PC-3 (cell line): Measurements from ENCODE around the gene PTTG1IP2. TPM values are rescaled to one million over a fixed set of nuclear protein-coding genes. Genes with fewer than 3 reads are reported as not detected.
A peak's percentile ranks its signal among the peaks of the same experiment; 100 is the strongest.

Experiments used
- ATAC-seq: fragments of 200-7000 bp; cut with Tn5 transposase; 2 replicates; pipeline ENCODE4 v1.9.1; 2020; ENCODE audit warnings: mild to moderate bottlenecking, moderate library complexity
- BruUV-seq: library from RNA; stranded (reverse); fragments of 400-500 nt; replicated peaks from 2 replicates; lab custom pipeline; 2021; lab: Mats Ljungman, UMichigan
- CTCF ChIA-PET: fragments of 300-600 bp; sonication (Branson Sonifier 250); formaldehyde crosslinking; loops from one replicate; lab custom pipeline; 2022; ENCODE audit warnings: antibody characterized with exemption; lab: Charles Lee
- POLR2A ChIA-PET: fragments of 300-600 bp; sonication (Branson Sonifier 250); formaldehyde crosslinking; loops from one replicate; lab custom pipeline; 2022; ENCODE audit warnings: antibody characterized with exemption; ENCODE audit not compliant: unreplicated experiment; lab: Charles Lee
- DNase-seq: peaks from one replicate; pipeline ENCODE4 v3.0.0-alpha.2; 2015
- H2AFZ ChIP-seq: fragments of 300-600 bp; sonication (generic); 2 replicates; pipeline ENCODE4 v1.6.0; 2016; ENCODE audit warnings: antibody characterized with exemption, low read length
- H3F3A ChIP-seq: fragments of 300-600 bp; sonication (generic); one replicate; pipeline ENCODE4 v1.6.0; 2017; ENCODE audit warnings: antibody characterized with exemption, low read length, control low read depth, mild to moderate bottlenecking; ENCODE audit not compliant: unreplicated experiment
- H3K27ac ChIP-seq: fragments of 300-600 bp; sonication (generic); 2 replicates; pipeline ENCODE4 v1.5.1; 2016; ENCODE audit warnings: mild to moderate bottlenecking, low read length
- H3K27me3 ChIP-seq: fragments of 300-600 bp; sonication (generic); 2 replicates; pipeline ENCODE4 v1.6.1; 2016; ENCODE audit warnings: low read length, mixed read lengths
- H3K36me3 ChIP-seq: fragments of 300-600 bp; sonication (generic); 2 replicates; pipeline ENCODE4 v1.6.1; 2016; ENCODE audit warnings: low read depth, mixed run types, low read length, mixed read lengths
- H3K4me1 ChIP-seq: fragments of 300-600 bp; sonication (generic); 2 replicates; pipeline ENCODE4 v1.5.1; 2016; ENCODE audit warnings: low read length; ENCODE audit not compliant: insufficient read depth
- H3K4me2 ChIP-seq: fragments of 300-600 bp; sonication (generic); 2 replicates; pipeline ENCODE4 v1.6.0; 2016; ENCODE audit warnings: low read length
- H3K4me3 ChIP-seq: fragments of 300-600 bp; sonication (generic); 2 replicates; pipeline ENCODE4 v1.5.1; 2016; ENCODE audit warnings: mild to moderate bottlenecking, low read length, mixed read lengths
- H3K79me2 ChIP-seq: fragments of 300-600 bp; sonication (generic); 2 replicates; pipeline ENCODE4 v1.6.1; 2017; ENCODE audit warnings: low read length, mixed read lengths
- H3K9ac ChIP-seq: fragments of 300-600 bp; sonication (generic); 2 replicates; pipeline ENCODE4 v1.6.0; 2016; ENCODE audit warnings: mild to moderate bottlenecking, low read length
- H3K9me2 ChIP-seq: fragments of 300-600 bp; sonication (generic); replicated peaks from 2 replicates; pipeline ENCODE4 v1.6.1; 2016; ENCODE audit warnings: mixed run types, low read length, mixed read lengths
- H3K9me3 ChIP-seq: fragments of 300-600 bp; sonication (generic); 2 replicates; pipeline ENCODE4 v1.6.1; 2016; ENCODE audit warnings: low read length, mixed read lengths
- H4K20me1 ChIP-seq: fragments of 300-600 bp; sonication (generic); 2 replicates; pipeline ENCODE4 v1.6.1; 2016; ENCODE audit warnings: low read length, mixed read lengths
- CTCF ChIP-seq: fragments of 300-600 bp; sonication (generic); conservative IDR thresholded peaks from 2 replicates; pipeline ENCODE4 v1.5.1; 2017; ENCODE audit warnings: antibody characterized with exemption, low read depth, mild to moderate bottlenecking, low read length
- EZH2 ChIP-seq: fragments of 300-600 bp; sonication (generic); IDR thresholded peaks from one replicate; pipeline ENCODE4 v1.6.1; 2017; ENCODE audit warnings: antibody characterized with exemption, mild to moderate bottlenecking, low read length; ENCODE audit not compliant: unreplicated experiment
- EZH2phosphoT487 ChIP-seq: fragments of 300-600 bp; sonication (generic); IDR thresholded peaks from 2 replicates; pipeline ENCODE4 v1.6.1; 2018; ENCODE audit warnings: mild to moderate bottlenecking, antibody characterized with exemption, low read length, borderline replicate concordance
- intact Hi-C: fragments of 100-400 bp; cut with micrococcal nuclease; formaldehyde crosslinking; loops from 2 replicates; pipeline ENCODE4 v1.9.0; 2023
- total RNA-seq: library from RNA; depleted of rRNA; stranded (reverse); fragments of >200 nt; gene quantifications from 2 replicates; pipeline ENCODE4 v1.2.3, GENCODE V29; 2014

Gene PTTG1IP2
- total RNA-seq, 1 experiment from 2014 or later, result not detected

DNA sequence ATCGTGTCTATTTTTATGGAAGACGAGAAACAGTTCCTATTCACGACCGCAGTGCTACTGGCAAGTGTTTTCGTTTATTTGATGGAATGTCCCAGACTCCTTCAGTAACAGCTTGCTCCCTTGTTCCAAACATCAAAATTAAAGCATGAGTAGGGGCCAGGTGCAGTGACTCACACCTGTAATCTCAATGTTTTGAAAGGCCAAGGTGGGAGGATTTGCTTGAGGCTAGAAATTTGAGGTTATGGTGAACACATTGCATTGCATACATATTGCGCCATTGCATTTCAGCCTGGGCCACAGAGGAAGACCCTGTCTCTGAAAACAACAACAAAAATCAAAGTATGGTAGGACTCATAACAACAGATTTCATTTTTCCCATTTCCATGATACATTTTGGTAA, 22.8 kb downstream of the PTTG1IP2 start:
- no peaks in the 10 kb centered on the region for H3K9me3 ChIP-seq
- CTCF ChIA-PET, result no interaction called here
- no peaks in the 10 kb centered on the region for H3K9me2 ChIP-seq
- DNase-seq, result peak; percentile 23
- H3K4me2 ChIP-seq, result no peak overlapping the region
- BruUV-seq, result no TSS peak
- H3K27me3 ChIP-seq, result no peaks in the 10 kb centered on the region
- no peak for ATAC-seq
- no peak overlapping the region for H2AFZ ChIP-seq
- no peaks in the 10 kb centered on the region for H4K20me1 ChIP-seq
- no peaks in the 10 kb centered on the region for H3K79me2 ChIP-seq
- H3K36me3 ChIP-seq, result no peaks in the 10 kb centered on the region
- TF ChIP-seq EZH2phosphoT487 (no peak), EZH2 (no peak), CTCF (no peak)
- H3K4me1 ChIP-seq, result peaks cover 17% of the 10 kb centered on the region
- no peak overlapping the region for H3K9ac ChIP-seq
- H3K27ac ChIP-seq, result no peak overlapping the region
- no peaks in the 10 kb centered on the region for H3F3A ChIP-seq
- intact Hi-C loops, result no loop called here
- POLR2A ChIA-PET, result no interaction called here
- no peak overlapping the region for H3K4me3 ChIP-seq

- Histone ChIP-seq H3K9me2 (no peaks in the 10 kb centered on the region), H4K20me1 (no peaks in the 10 kb centered on the region), H3K4me2 (no peak overlapping the region), H3K9me3 (no peaks in the 10 kb centered on the region), H3K9ac (no peak overlapping the region), H3K4me1 (no peaks in the 10 kb centered on the region), H3K79me2 (no peaks in the 10 kb centered on the region), H3K4me3 (no peak overlapping the region), H3K36me3 (no peaks in the 10 kb centered on the region), H3K27me3 (no peaks in the 10 kb centered on the region), H3F3A (no peaks in the 10 kb centered on the region), H2AFZ (no peak overlapping the region), H3K27ac (no peak overlapping the region)
- ATAC-seq (no peak), DNase-seq (no peak)
- ChIA-PET POLR2A (no interaction called here), CTCF (no interaction called here)
- intact Hi-C loops, result no loop called here
- BruUV-seq, result no TSS peak
- TF ChIP-seq CTCF (no peak), EZH2phosphoT487 (no peak), EZH2 (no peak)
Measured at GRCh38 chr7:90495241-90495640, 25.8 kb downstream of the PTTG1IP2 start.

GRCh38 chr7:90502539-90502938, 33.1 kb downstream of the PTTG1IP2 start:
- H3K9me3 ChIP-seq, result no peaks in the 10 kb centered on the region
- no peak overlapping the region for H3K4me3 ChIP-seq
- ATAC-seq, result no peak
- no peaks in the 10 kb centered on the region for H3K79me2 ChIP-seq
- no peak overlapping the region for H3K9ac ChIP-seq
- H3K4me2 ChIP-seq, result no peak overlapping the region
- H2AFZ ChIP-seq, result no peak overlapping the region
- TF ChIP-seq EZH2phosphoT487, result no peak
- TF ChIP-seq CTCF, result no peak
- no peak for TF ChIP-seq EZH2
- intact Hi-C loops, result no loop called here
- no peaks in the 10 kb centered on the region for H3K4me1 ChIP-seq
- H3F3A ChIP-seq, result no peaks in the 10 kb centered on the region
- CTCF ChIA-PET, result no interaction called here
- H3K36me3 ChIP-seq, result no peaks in the 10 kb centered on the region
- no TSS peak for BruUV-seq
- no peak for DNase-seq
- no peaks in the 10 kb centered on the region for H3K27me3 ChIP-seq
- POLR2A ChIA-PET, result no interaction called here
- no peaks in the 10 kb centered on the region for H4K20me1 ChIP-seq
- no peak overlapping the region for H3K27ac ChIP-seq
- no peaks in the 10 kb centered on the region for H3K9me2 ChIP-seq
